ENCODE data around the gene LAMB1.

GRCh38 chr7:107946881-107947280 lies 56.1 kb downstream of the LAMB1 start:
- TF ChIP-seq SMC3 (conservative IDR thresholded peaks at IDR 0.05; ENCODE audit: poor library complexity), result no peak
- no peak for TF ChIP-seq EP300 (conservative IDR thresholded peaks at IDR 0.05; ENCODE audit: poor library complexity, severe bottlenecking)
- TF ChIP-seq RAD21 (conservative IDR thresholded peaks at IDR 0.05), result no peak
- no peak for TF ChIP-seq CTCF (IDR thresholded peaks at IDR 0.05; ENCODE audit: poor library complexity, severe bottlenecking)
- no peak for TF ChIP-seq POLR2AphosphoS5 (IDR thresholded peaks at IDR 0.05)
- no peak for TF ChIP-seq EZH2 (IDR thresholded peaks at IDR 0.05; ENCODE audit: borderline replicate concordance, insufficient read depth, low read length, poor library complexity, severe bottlenecking)
- no peak for TF ChIP-seq REST (IDR thresholded peaks at IDR 0.05; ENCODE audit: borderline replicate concordance)
- no peak for TF ChIP-seq TAF1 (IDR thresholded peaks at IDR 0.05; ENCODE audit: low read depth)

All from neural cell (in vitro differentiated cells).